ENCODE results near the gene LRTM2.

Gene LRTM2

GRCh38 chr12:1848745-1849144, 28.4 kb downstream of the LRTM2 start:
- H3K4me3 ChIP-seq (replicated peaks; ENCODE audit: low read depth, low read length), result no peak overlapping the region
- TF ChIP-seq, protein P1, sequence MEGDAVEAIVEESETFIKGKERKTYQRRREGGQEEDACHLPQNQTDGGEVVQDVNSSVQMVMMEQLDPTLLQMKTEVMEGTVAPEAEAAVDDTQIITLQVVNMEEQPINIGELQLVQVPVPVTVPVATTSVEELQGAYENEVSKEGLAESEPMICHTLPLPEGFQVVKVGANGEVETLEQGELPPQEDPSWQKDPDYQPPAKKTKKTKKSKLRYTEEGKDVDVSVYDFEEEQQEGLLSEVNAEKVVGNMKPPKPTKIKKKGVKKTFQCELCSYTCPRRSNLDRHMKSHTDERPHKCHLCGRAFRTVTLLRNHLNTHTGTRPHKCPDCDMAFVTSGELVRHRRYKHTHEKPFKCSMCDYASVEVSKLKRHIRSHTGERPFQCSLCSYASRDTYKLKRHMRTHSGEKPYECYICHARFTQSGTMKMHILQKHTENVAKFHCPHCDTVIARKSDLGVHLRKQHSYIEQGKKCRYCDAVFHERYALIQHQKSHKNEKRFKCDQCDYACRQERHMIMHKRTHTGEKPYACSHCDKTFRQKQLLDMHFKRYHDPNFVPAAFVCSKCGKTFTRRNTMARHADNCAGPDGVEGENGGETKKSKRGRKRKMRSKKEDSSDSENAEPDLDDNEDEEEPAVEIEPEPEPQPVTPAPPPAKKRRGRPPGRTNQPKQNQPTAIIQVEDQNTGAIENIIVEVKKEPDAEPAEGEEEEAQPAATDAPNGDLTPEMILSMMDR (IDR thresholded peaks at IDR 0.05; ENCODE audit: insufficient read depth, low read length, poor library complexity, severe bottlenecking), result no peak
- no peaks in the 10 kb centered on the region for H3K36me3 ChIP-seq (ENCODE audit: control insufficient read depth, insufficient read depth, low read length)
- peaks cover 2% of the 10 kb centered on the region; the same call in 1 of the 2 replicates for H3K27me3 ChIP-seq (replicated peaks; ENCODE audit: control insufficient read depth, insufficient read depth, low read length)
- DNase-seq (ENCODE audit: extremely low read depth, insufficient read length), result no peak

DNA sequence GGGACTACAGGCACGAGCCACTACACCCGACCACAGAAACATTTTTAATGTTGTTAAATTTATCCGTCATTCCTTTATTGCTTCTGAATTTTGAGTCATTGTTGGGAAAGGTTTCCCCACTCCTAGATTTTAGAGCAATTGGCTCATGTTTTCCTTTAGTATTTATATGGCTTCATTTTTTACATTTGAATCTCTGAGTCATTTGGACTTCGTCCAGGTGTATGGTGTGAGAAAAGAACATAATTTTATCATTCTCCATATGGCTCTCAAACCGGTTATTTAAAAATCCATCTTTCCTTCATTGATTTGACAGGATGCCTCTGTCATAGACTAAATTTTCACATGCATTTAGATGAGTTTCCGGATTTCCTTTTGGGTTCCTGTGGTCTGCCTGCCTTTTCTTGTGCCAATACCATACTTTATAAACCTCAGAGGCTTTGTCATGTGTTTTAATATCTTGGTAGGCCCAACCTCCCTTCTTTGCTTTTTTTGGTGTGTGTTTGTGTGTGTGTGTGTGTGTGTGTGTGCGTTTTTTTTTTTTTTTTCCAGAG, 30.9 kb downstream of the LRTM2 start:
- no peaks in the 10 kb centered on the region for H3K36me3 ChIP-seq (ENCODE audit: control insufficient read depth, insufficient read depth, low read length)
- TF ChIP-seq, protein P1 (IDR thresholded peaks at IDR 0.05; ENCODE audit: insufficient read depth, low read length, poor library complexity, severe bottlenecking), result no peak
- no peak for DNase-seq (ENCODE audit: extremely low read depth, insufficient read length)
- no peaks in the 10 kb centered on the region; the same call in 1 of the 2 replicates for H3K27me3 ChIP-seq (replicated peaks; ENCODE audit: control insufficient read depth, insufficient read depth, low read length)
- H3K4me3 ChIP-seq (replicated peaks; ENCODE audit: low read depth, low read length), result no peak overlapping the region

DNA sequence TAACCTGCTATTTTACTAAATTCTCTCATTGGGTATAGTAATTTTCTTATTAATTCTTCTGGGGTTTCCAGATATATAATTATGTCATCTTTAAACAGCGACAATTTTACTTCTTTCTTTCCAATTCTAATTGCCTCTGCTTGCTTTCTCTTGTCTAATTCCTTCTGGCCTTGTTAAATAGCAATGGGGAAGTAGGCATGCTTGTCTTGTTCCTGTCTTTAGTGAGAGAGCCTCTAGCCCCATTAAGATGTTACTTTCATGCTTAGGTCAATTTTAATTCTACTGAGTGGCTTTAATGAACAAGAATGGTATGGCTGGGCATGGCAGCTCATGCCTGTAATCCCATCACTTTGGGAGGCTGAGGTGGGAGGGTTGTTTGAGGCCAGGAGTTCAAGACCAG, 31.7 kb downstream of the LRTM2 start:
- H3K36me3 ChIP-seq (ENCODE audit: control insufficient read depth, insufficient read depth, low read length), result no peaks in the 10 kb centered on the region
- TF ChIP-seq, protein P1 (IDR thresholded peaks at IDR 0.05; ENCODE audit: insufficient read depth, low read length, poor library complexity, severe bottlenecking), result no peak
- DNase-seq (ENCODE audit: extremely low read depth, insufficient read length), result no peak
- no peaks in the 10 kb centered on the region; the same call in 1 of the 2 replicates for H3K27me3 ChIP-seq (replicated peaks; ENCODE audit: control insufficient read depth, insufficient read depth, low read length)
- H3K4me3 ChIP-seq (replicated peaks; ENCODE audit: low read depth, low read length), result no peak overlapping the region

- DNase-seq (ENCODE audit: extremely low read depth, insufficient read length), result no peak
- Histone ChIP-seq H3K36me3 (ENCODE audit: control insufficient read depth, insufficient read depth, low read length) (no peaks in the 10 kb centered on the region), H3K27me3 (replicated peaks; ENCODE audit: control insufficient read depth, insufficient read depth, low read length) (no peaks in the 10 kb centered on the region; the same call in none of the 2 replicates), H3K4me3 (replicated peaks; ENCODE audit: low read depth, low read length) (no peak overlapping the region)
- TF ChIP-seq, protein P1 (IDR thresholded peaks at IDR 0.05; ENCODE audit: insufficient read depth, low read length, poor library complexity, severe bottlenecking), result no peak
Measured at GRCh38 chr12:1853716-1854115, 33.4 kb downstream of the LRTM2 start.

DNA sequence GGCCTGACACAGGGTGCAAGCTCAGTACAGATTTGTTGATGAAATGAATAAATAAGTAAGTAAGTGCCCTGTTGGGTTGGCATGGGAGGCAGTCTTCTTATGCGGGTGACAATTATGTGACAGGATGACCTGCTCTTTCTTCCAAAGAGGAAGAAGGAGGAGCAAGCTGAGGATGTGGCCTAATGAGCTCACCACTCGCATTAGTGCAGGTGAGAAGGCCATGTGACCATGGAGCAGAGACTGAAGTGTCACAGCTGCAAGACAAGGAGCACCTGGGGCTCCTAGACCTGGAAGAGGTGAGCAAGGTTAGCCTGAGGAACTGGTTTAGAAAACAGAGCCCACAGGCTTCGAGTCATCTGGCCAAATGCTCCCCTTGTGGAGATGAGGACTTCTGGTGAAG, 34.9 kb downstream of the LRTM2 start:
- Histone ChIP-seq H3K27me3 (replicated peaks; ENCODE audit: control insufficient read depth, insufficient read depth, low read length) (no peaks in the 10 kb centered on the region; the same call in none of the 2 replicates), H3K36me3 (ENCODE audit: control insufficient read depth, insufficient read depth, low read length) (no peaks in the 10 kb centered on the region), H3K4me3 (replicated peaks; ENCODE audit: low read depth, low read length) (no peak overlapping the region)
- DNase-seq (ENCODE audit: extremely low read depth, insufficient read length), result no peak
- TF ChIP-seq, protein P1 (IDR thresholded peaks at IDR 0.05; ENCODE audit: insufficient read depth, low read length, poor library complexity, severe bottlenecking), result no peak

DNA sequence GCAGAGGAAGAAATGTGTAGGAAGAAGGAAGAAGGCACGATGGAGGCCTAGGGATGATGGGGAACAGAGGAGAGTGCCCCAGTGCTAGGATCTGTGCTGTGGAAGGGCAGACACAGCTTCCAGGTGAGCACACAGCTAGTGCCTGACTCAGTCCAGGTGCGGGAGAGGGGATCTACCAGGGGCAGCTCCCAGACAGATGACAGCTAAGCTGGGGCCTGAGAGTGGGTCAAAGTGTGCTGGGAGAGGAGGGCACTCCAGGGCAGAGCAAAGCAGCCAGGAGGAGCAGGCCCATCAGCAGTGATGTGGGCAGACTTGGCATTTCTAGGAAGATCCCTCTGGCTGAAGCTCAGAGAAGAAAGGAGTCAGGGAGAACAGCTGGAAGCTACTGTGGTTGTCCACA, 36.7 kb downstream of the LRTM2 start:
- TF ChIP-seq, protein P1 (IDR thresholded peaks at IDR 0.05; ENCODE audit: insufficient read depth, low read length, poor library complexity, severe bottlenecking), result no peak
- H3K27me3 ChIP-seq (replicated peaks; ENCODE audit: control insufficient read depth, insufficient read depth, low read length), result no peaks in the 10 kb centered on the region; the same call in none of the 2 replicates
- H3K36me3 ChIP-seq (ENCODE audit: control insufficient read depth, insufficient read depth, low read length), result no peaks in the 10 kb centered on the region
- no peak for DNase-seq (ENCODE audit: extremely low read depth, insufficient read length)
- H3K4me3 ChIP-seq (replicated peaks; ENCODE audit: low read depth, low read length), result no peak overlapping the region
